Measurements from ENCODE around the gene TBCK. TPM values are rescaled to one million over a fixed set of nuclear protein-coding genes. Genes with fewer than 3 reads are reported as not detected.

The TBCK gene
- total RNA-seq, 1 donor from 2014 or later = 25.1 TPM

DNA sequence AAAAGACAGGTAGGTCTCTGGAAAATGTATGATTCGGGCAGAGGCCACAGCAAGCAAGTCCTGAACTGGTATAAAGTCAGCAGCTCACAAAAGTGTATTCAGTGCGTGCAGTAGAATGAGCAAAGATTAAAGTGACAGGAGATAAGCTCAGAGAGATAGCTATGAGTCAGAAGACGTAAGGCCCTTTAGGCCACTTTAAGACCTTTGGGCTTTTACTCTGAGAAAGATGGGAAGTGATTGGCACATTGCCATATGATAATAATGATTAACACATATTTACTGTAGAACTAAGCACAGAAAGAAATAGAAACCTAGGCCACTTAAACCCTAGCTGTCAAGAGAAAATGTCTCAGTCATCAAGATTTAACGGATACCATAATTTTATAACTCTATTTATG lies 51.7 kb downstream of the TBCK start:
- Mint-ChIP-seq H3K9me3 (no peaks in the 10 kb centered on the region), H3K4me3 (no peak overlapping the region)
- intact Hi-C loops (cut with micrococcal nuclease) = no loop called here

DNA sequence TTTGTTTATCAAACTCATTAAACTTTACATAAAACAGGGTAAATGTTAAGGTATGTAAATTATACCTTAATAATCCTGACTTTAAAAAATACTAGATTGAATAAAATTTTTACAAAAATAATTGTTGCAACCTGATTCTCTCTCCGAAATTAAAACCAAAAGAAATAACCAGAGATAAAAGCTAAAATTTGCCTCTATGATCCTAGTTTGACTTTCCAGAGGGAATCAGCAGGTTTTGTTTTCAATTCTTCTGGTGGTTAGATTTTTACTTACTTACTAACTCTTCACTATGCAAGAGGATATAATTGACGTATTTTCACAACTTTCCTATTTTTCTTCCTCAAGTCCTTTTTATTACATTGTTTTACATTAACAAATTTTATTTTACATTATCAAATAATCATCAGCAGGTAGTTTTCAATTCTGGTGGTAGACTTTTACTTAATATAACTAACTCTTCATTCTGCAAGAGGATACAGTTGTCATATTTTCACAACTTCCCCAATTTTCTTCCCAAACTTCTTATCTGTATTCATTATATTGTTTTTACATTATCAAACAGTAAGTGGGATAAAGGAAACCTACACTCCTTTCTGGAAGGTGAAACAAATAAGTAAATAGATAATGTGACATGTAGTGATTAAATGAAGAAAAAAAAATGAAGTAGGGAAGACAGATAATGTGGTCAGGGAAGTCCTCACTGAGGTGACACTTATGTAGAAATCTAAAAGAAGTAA lies 52.2 kb downstream of the TBCK start:
- intact Hi-C loops (cut with micrococcal nuclease) = no loop called here
- Mint-ChIP-seq H3K27ac (no peak overlapping the region), H3K27me3 (ENCODE audit: insufficient read depth) (no peaks in the 10 kb centered on the region), H3K9me3 (no peaks in the 10 kb centered on the region), H3K4me1 (ENCODE audit: low read depth) (no peaks in the 10 kb centered on the region), H3K4me3 (no peak overlapping the region), H3K36me3 (ENCODE audit: low read depth) (no peaks in the 10 kb centered on the region)
- DNase-seq (ENCODE audit: low spot score) = no peak

More for the DNA sequence above, 51.7 kb downstream of the TBCK start:
- Mint-ChIP-seq H3K36me3 (ENCODE audit: low read depth) (no peaks in the 10 kb centered on the region), H3K27me3 (ENCODE audit: insufficient read depth) (no peaks in the 10 kb centered on the region), H3K4me1 (ENCODE audit: low read depth) (no peaks in the 10 kb centered on the region), H3K27ac (no peak overlapping the region)
- DNase-seq (ENCODE audit: low spot score) = no peak

DNA sequence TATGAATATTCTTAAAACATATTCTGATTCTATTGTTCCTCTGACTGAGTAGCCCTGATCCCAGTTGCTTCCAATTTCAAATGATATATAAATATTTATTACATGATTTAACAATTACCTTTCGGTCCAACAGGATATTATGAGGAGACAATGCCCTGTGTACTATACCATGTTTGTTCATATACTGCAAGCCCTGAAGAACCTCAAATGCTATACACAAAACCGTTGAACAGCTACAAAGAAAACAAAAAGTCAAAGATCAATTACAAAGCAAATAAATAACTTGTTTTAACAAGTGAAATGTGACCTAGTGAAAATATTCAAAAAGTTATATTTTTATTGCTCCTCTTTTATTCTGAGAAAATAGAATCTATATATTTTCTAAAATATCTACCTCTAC lies 54.0 kb downstream of the TBCK start:
- intact Hi-C loops (cut with micrococcal nuclease) = no loop called here
- no peaks in the 10 kb centered on the region for H3K36me3 Mint-ChIP-seq (ENCODE audit: low read depth)
- H3K4me1 Mint-ChIP-seq (ENCODE audit: low read depth) = no peaks in the 10 kb centered on the region
- no peaks in the 10 kb centered on the region for H3K9me3 Mint-ChIP-seq
- no peak overlapping the region for H3K4me3 Mint-ChIP-seq
- DNase-seq (ENCODE audit: low spot score) = no peak
- H3K27ac Mint-ChIP-seq = no peak overlapping the region
- H3K27me3 Mint-ChIP-seq (ENCODE audit: insufficient read depth) = no peaks in the 10 kb centered on the region

DNA sequence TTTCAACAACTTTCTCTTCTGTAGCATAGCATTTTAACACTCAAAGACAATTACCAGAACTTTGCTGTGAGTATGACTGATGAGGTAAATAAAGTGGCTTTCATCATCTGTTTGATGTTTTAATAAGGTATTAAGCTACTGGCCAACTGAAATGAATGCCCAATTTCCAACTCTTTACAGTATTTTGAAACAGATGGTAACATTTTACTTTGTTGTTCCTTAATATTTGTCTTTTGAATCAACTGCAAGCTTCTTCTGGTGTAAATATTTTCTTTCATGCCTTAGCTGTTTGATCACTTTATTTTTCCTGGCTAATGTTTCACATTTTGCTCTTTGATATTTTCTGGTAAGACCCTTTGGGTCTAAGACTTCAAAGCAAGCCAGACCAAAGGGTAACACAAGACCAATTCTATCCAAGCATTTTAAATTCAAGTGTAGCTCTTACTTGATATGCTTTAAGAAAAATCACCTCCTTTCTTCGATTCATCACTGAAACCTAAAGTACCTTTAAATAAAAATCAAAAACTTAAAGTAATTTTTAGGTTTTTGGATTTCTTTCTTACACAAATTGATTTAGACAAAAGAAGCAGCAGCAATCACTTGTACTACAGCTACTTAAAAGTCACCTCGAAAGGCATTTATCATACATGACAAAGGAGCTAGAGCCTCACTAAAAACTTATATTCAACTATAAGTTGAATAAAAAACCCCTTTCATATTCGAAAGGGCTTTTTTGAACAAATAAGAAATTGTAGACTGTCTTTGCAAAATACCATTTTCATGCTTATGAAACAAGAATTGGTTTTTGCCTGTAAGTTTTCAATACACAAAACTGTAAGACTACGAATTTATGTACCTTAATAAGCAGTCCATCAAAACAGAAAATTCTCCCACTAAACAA lies 57.6 kb downstream of the TBCK start:
- no peak overlapping the region for H3K4me3 Mint-ChIP-seq
- no peaks in the 10 kb centered on the region for H3K36me3 Mint-ChIP-seq (ENCODE audit: low read depth)
- H3K27me3 Mint-ChIP-seq (ENCODE audit: insufficient read depth) = no peaks in the 10 kb centered on the region
- intact Hi-C loops (cut with micrococcal nuclease) = no loop called here
- no peak for DNase-seq (ENCODE audit: low spot score)
- H3K4me1 Mint-ChIP-seq (ENCODE audit: low read depth) = no peaks in the 10 kb centered on the region
- H3K9me3 Mint-ChIP-seq = no peaks in the 10 kb centered on the region
- no peak overlapping the region for H3K27ac Mint-ChIP-seq

DNA sequence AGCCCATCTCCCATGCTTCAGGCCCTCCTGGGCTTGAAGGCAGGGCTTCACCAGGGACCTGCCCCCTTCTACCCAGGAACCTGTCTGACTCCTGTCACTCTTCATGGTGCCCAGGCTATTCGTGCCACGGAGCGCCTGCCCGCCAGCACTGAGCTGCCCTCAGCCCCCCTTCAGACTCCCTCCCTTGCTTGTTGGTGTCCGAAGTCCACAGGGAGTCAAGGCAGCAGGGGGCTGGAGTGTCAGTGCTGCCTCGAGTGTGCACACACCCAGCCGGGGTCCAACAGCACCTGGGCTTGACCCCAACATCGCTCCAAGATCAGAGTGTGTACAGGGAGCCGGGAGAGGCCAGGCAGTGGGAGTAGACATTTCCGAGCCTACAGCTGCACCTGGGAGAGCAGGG lies 59.8 kb downstream of the TBCK start:
- Mint-ChIP-seq H3K27ac (no peak overlapping the region), H3K4me3 (no peak overlapping the region), H3K36me3 (ENCODE audit: low read depth) (no peaks in the 10 kb centered on the region), H3K4me1 (ENCODE audit: low read depth) (no peaks in the 10 kb centered on the region), H3K9me3 (no peaks in the 10 kb centered on the region), H3K27me3 (ENCODE audit: insufficient read depth) (no peaks in the 10 kb centered on the region)
- no peak for DNase-seq (ENCODE audit: low spot score)
- intact Hi-C loops (cut with micrococcal nuclease) = no loop called here

DNA sequence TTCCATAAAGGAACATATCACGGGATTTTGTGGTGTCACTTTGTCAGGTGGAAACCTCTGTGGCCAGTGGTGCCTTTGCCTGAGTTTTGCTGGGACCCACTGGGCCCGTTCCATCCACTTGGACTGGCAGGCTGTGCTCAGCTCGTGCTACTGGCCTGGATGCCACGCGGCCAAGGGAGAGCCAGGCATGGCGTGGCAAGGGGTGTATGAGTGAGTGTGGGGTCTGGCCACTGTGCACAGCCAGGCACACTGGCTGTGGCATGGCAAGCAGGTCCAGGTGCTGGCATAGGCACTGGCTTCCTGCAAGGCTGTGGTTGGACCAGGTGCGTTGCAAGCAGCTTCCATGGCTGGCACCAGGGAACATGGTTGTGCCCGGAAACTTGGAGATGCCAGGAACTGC lies 60.8 kb downstream of the TBCK start:
- intact Hi-C loops (cut with micrococcal nuclease) = no loop called here
- H3K4me1 Mint-ChIP-seq (ENCODE audit: low read depth) = no peaks in the 10 kb centered on the region
- H3K27me3 Mint-ChIP-seq (ENCODE audit: insufficient read depth) = no peaks in the 10 kb centered on the region
- no peaks in the 10 kb centered on the region for H3K36me3 Mint-ChIP-seq (ENCODE audit: low read depth)
- no peaks in the 10 kb centered on the region for H3K9me3 Mint-ChIP-seq
- H3K4me3 Mint-ChIP-seq = no peak overlapping the region
- no peak for DNase-seq (ENCODE audit: low spot score)
- no peak overlapping the region for H3K27ac Mint-ChIP-seq

DNA sequence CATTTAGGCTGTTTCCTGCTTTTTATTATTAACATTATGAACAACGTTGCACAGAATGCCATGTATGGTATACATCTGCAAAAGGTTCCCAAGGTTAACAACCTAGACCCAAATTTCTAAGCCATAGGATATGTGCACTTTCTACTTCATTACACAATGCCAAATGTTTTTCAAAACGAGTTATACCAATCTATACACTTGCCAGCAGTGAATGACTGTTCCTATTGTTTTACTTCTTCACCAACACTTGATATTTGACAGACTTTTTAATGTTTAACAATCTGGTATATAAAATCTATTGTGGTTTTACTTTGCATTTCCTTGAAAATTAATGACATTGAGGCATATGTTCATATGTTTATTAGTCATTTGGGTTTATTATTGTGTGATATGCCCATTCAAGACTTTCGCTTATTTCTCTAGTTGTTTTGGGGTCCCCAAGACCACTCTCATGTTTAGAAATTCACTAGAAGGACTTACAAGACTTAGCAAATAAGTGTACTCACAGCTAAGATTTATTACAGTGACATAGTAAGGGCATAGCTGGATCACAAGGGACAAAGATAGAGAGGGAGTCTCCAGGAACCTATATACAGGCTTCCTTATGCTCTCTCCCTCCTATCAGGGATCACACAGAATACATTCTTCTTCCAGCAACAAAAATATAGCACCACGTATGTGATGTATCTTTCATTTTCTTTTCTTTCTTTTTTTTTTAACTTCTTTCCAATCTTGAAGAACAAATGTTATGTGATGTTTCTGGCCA lies 62.5 kb downstream of the TBCK start:
- H3K4me3 Mint-ChIP-seq = no peak overlapping the region
- H3K4me1 Mint-ChIP-seq (ENCODE audit: low read depth) = no peaks in the 10 kb centered on the region
- no peak for DNase-seq (ENCODE audit: low spot score)
- intact Hi-C loops (cut with micrococcal nuclease) = no loop called here
- no peaks in the 10 kb centered on the region for H3K27me3 Mint-ChIP-seq (ENCODE audit: insufficient read depth)
- H3K27ac Mint-ChIP-seq = no peak overlapping the region
- H3K36me3 Mint-ChIP-seq (ENCODE audit: low read depth) = peaks cover 3% of the 10 kb centered on the region
- H3K9me3 Mint-ChIP-seq = no peaks in the 10 kb centered on the region

DNA sequence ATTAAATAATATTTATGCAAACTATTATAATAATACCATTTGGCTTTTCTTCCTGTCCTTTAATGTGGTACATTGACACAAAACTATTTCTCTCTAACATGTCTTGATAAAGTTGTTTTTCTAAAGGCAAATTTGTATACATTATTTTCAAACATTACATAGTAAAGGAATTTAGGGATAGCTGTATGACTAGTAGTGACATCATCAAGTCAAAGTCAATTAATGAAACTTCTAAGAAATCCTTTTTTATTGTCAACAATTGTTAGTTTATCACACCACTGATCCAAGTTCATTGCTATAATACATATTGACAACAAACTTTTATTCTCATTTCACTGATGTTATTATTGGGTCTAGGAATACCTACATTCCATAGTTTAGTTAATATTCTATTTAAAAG lies 68.4 kb downstream of the TBCK start:
- no peak overlapping the region for H3K4me3 Mint-ChIP-seq
- no peaks in the 10 kb centered on the region for H3K4me1 Mint-ChIP-seq (ENCODE audit: low read depth)
- no peak for DNase-seq (ENCODE audit: low spot score)
- H3K36me3 Mint-ChIP-seq (ENCODE audit: low read depth) = peaks cover 14% of the 10 kb centered on the region
- H3K27ac Mint-ChIP-seq = no peak overlapping the region
- H3K9me3 Mint-ChIP-seq = peaks cover 5% of the 10 kb centered on the region
- no peaks in the 10 kb centered on the region for H3K27me3 Mint-ChIP-seq (ENCODE audit: insufficient read depth)
- intact Hi-C loops (cut with micrococcal nuclease) = no loop called here

DNA sequence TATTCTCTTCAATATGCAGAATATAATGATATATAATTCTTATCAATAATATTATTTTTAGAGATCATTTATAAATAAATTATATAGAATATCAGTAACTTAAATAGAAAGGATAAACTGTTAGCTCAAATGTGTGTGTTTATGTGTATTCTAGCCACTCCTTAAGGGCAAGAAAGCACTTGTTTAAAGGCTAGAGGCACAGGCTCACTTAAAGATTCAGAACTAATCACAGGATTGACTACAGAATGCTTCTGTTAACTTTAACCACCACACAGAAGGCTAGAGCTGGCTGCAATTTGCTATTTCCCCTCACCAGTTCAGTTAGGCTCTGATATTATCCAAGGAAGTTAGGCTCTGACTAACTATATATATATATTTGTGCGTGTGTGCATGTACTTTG lies 69.6 kb downstream of the TBCK start:
- Mint-ChIP-seq H3K27ac (no peak overlapping the region), H3K4me3 (no peak overlapping the region), H3K9me3 (peaks cover 5% of the 10 kb centered on the region), H3K4me1 (ENCODE audit: low read depth) (no peaks in the 10 kb centered on the region), H3K27me3 (ENCODE audit: insufficient read depth) (no peaks in the 10 kb centered on the region), H3K36me3 (ENCODE audit: low read depth) (peaks cover 14% of the 10 kb centered on the region)
- DNase-seq (ENCODE audit: low spot score) = no peak
- intact Hi-C loops (cut with micrococcal nuclease) = no loop called here

DNA sequence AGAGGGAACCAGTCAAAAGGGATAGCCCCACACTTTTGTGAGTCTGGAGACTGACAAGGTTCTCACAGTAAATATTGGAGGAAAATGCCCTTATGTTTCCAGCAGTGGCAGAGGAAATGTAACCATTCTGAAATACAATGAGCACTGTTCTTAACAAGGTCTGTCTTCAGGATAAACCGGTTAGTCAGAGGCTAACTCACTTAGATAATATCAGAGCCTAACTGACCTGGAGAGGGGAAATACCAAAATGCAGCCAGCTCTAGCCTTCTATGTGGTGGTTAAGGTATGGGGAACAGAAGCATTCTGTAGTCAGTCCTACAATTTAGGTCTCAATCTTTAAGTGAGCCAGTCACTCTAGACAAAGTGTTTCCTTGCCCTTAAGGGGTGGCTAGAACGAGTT lies 70.8 kb downstream of the TBCK start:
- no peak overlapping the region for H3K4me3 Mint-ChIP-seq
- H3K36me3 Mint-ChIP-seq (ENCODE audit: low read depth) = peaks cover 14% of the 10 kb centered on the region
- intact Hi-C loops (cut with micrococcal nuclease) = no loop called here
- H3K27me3 Mint-ChIP-seq (ENCODE audit: insufficient read depth) = no peaks in the 10 kb centered on the region
- H3K27ac Mint-ChIP-seq = no peak overlapping the region
- peaks cover 5% of the 10 kb centered on the region for H3K9me3 Mint-ChIP-seq
- DNase-seq (ENCODE audit: low spot score) = no peak
- no peaks in the 10 kb centered on the region for H3K4me1 Mint-ChIP-seq (ENCODE audit: low read depth)

DNA sequence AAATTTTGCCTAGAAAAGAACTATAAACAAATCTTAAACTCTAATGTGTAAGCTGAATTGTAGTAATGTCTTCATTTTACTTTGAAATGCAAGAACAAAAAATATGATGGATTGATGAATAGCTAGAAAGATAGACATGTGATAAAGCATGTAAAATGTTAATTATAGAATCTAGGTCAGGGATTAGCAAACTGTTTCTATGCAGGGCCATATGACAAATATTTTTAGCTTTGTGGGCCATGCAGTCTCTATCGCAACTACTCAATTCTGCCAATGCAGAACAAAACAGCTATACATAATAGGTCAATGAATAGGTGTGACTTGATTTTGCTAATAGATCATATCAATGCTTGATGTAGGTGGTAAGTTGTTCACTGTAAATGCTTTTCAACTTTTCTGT lies 75.3 kb downstream of the TBCK start:
- H3K27me3 Mint-ChIP-seq (ENCODE audit: insufficient read depth) = no peaks in the 10 kb centered on the region

DNA sequence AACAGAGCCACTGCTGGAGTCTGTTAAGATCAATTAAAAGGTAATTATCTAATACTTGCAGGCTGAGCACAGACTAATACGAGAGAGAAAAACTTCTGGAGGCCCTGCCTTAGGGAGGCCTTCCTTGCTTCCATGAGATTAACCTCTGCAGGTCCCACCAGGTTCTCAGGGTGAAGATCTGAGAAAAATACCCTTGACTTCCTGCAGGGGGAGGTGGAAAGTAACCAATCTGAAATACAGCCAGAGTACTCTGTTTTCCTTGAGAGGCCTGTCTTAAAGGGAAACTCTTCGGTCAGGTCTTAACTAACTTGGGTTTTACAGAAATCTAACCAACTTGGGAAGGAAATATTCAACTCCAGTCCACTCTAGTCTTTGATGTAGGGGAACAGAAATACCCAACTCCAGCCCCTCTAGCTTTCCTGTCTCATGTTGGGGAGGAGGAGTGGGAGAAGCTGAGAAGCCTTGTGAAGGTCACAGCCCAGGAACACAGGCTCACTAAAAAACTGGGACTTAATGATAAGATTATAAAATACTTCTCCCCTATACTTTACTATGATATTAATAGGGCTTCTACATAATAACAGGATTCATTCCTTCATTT lies 77.1 kb downstream of the TBCK start:
- Mint-ChIP-seq H3K9me3 (peaks cover 5% of the 10 kb centered on the region), H3K36me3 (ENCODE audit: low read depth) (peaks cover 5% of the 10 kb centered on the region), H3K4me3 (no peak overlapping the region), H3K27me3 (ENCODE audit: insufficient read depth) (no peaks in the 10 kb centered on the region), H3K27ac (no peak overlapping the region), H3K4me1 (ENCODE audit: low read depth) (no peaks in the 10 kb centered on the region)
- no peak for DNase-seq (ENCODE audit: low spot score)
- intact Hi-C loops (cut with micrococcal nuclease) = loop anchor here (2.0 kb wide), 1 partner anchor 264 kb away; no protein-coding TSS in a partner anchor

More for the DNA sequence above, 75.3 kb downstream of the TBCK start:
- no peak overlapping the region for H3K27ac Mint-ChIP-seq
- no peak for DNase-seq (ENCODE audit: low spot score)
- H3K36me3 Mint-ChIP-seq (ENCODE audit: low read depth) = peaks cover 7% of the 10 kb centered on the region
- peaks cover 5% of the 10 kb centered on the region for H3K9me3 Mint-ChIP-seq
- H3K4me1 Mint-ChIP-seq (ENCODE audit: low read depth) = no peaks in the 10 kb centered on the region
- H3K4me3 Mint-ChIP-seq = no peak overlapping the region
- intact Hi-C loops (cut with micrococcal nuclease) = no loop called here

Measured in activated T-helper 1 cell treated with anti-CD3 and anti-CD28 coated beads, Interleukin-12 subunit alpha, Interleukin-12 subunit beta, Interleukin-2, Interleukin-4 antibody, amounts not matched to agents 30 ng/mL and 10 ng/mL and 1 ng/mL, durations not matched to agents 14 hours and 24 hours and 36 hours (primary cell).